ENCODE data around the gene EPHB1. TPM values are rescaled to one million over a fixed set of nuclear protein-coding genes. Genes with fewer than 3 reads are reported as not detected.

EPHB1 gene
- total RNA-seq, 2 donors from 2014 or later, result 2.3 to 21.2 TPM

DNA sequence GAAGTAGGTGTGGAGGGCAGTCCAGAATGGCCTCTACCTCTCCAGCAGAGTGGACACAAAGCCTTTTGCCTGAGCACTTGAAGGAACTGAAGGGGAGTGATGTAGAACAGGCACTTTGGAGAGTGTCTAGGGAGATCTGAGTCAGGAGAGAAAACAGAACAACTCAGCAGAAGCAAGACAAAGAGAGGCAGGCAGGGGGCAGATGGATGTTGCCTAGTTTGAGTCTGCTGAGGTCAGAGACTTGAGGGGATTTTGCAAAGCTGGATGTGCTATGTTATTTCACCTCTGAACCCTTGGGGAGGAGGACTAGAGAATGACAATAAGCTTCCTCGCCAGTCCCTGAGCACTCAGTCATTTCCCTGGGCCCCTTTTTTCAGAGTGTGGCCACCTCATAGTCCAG is 366.4 kb downstream of the EPHB1 start:
- WGBS, result 82% methylated on average over 1 of the region's 1 CpG
- no peak overlapping the region for H3K4me3 ChIP-seq
- DNase-seq (ENCODE audit: low spot score), result no peak

DNA sequence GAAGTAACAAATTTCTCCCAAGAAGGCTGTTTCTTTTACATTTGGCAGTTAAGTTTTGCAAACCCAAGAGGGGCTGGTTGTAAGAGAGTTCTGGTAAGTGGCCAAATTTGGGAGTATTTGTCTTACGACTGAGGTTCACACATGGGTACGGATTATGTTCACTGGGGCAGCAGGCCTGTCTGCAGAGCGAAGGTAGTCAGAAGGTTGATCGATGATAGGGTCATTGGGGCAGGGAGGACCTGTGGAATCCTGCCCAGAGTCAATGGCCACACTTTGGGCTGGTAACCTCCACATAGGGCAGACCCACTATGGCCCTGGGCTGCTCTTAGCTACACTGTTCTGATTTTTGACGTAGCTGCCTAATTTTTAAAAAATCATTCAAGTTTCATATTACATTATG is 368.6 kb downstream of the EPHB1 start:
- H3K9me3 ChIP-seq, result no peaks in the 10 kb centered on the region
- no peaks in the 10 kb centered on the region for H3K27me3 ChIP-seq (replicated peaks; ENCODE audit: insufficient read depth)
- 94% methylated on average over 5 of the region's 5 CpGs for WGBS
- intact Hi-C loops (cut with DNase I), result no loop called here
- no peaks in the 10 kb centered on the region for H3K4me1 ChIP-seq (replicated peaks)
- H3K27ac ChIP-seq, result no peak overlapping the region
- DNase-seq (ENCODE audit: low spot score), result no peak
- H3K36me3 ChIP-seq, result no peaks in the 10 kb centered on the region
- H3K4me3 ChIP-seq, result no peak overlapping the region
- TF ChIP-seq, protein P1, sequence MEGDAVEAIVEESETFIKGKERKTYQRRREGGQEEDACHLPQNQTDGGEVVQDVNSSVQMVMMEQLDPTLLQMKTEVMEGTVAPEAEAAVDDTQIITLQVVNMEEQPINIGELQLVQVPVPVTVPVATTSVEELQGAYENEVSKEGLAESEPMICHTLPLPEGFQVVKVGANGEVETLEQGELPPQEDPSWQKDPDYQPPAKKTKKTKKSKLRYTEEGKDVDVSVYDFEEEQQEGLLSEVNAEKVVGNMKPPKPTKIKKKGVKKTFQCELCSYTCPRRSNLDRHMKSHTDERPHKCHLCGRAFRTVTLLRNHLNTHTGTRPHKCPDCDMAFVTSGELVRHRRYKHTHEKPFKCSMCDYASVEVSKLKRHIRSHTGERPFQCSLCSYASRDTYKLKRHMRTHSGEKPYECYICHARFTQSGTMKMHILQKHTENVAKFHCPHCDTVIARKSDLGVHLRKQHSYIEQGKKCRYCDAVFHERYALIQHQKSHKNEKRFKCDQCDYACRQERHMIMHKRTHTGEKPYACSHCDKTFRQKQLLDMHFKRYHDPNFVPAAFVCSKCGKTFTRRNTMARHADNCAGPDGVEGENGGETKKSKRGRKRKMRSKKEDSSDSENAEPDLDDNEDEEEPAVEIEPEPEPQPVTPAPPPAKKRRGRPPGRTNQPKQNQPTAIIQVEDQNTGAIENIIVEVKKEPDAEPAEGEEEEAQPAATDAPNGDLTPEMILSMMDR (IDR thresholded peaks at IDR 0.05), result no peak
- TF ChIP-seq POLR2A (IDR thresholded peaks at IDR 0.05) (no peak), POLR2AphosphoS5 (IDR thresholded peaks at IDR 0.05) (no peak)

More for the DNA sequence above, 366.4 kb downstream of the EPHB1 start:
- Histone ChIP-seq H3K27me3 (replicated peaks; ENCODE audit: insufficient read depth) (no peaks in the 10 kb centered on the region), H3K36me3 (no peaks in the 10 kb centered on the region), H3K4me1 (replicated peaks) (no peaks in the 10 kb centered on the region), H3K27ac (no peak overlapping the region), H3K9me3 (no peaks in the 10 kb centered on the region)
- TF ChIP-seq, protein P1 (IDR thresholded peaks at IDR 0.05), result no peak
- TF ChIP-seq POLR2A (IDR thresholded peaks at IDR 0.05) (no peak), POLR2AphosphoS5 (IDR thresholded peaks at IDR 0.05) (no peak)
- intact Hi-C loops (cut with DNase I), result no loop called here

DNA sequence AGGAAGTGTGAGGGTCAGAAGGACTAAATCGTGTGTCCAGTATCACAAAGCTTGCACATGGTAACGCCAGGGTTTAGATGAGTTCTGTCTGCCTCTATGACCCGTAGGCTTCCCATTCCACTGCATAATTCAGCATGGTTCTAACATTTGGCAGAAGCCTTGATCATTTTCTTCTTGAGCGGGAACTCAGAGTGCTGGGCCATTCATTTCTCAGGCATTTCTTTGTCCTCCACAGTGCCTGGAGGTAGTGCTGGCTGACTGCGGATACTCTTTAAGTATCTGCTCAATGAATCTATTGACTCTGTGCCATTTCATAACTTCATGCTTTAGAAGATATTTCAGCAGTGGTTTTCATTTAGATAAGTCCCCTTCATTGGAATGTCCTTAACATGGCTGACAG is 370.2 kb downstream of the EPHB1 start:
- Histone ChIP-seq H3K27ac (no peak overlapping the region), H3K9me3 (no peaks in the 10 kb centered on the region), H3K27me3 (replicated peaks; ENCODE audit: insufficient read depth) (no peaks in the 10 kb centered on the region), H3K36me3 (no peaks in the 10 kb centered on the region), H3K4me1 (replicated peaks) (no peaks in the 10 kb centered on the region), H3K4me3 (no peak overlapping the region)
- no peak for TF ChIP-seq POLR2AphosphoS5 (IDR thresholded peaks at IDR 0.05)
- TF ChIP-seq, protein P1 (IDR thresholded peaks at IDR 0.05), result no peak
- WGBS, result 83% methylated on average over 5 of the region's 5 CpGs
- intact Hi-C loops (cut with DNase I), result no loop called here
- DNase-seq (ENCODE audit: low spot score), result no peak

DNA sequence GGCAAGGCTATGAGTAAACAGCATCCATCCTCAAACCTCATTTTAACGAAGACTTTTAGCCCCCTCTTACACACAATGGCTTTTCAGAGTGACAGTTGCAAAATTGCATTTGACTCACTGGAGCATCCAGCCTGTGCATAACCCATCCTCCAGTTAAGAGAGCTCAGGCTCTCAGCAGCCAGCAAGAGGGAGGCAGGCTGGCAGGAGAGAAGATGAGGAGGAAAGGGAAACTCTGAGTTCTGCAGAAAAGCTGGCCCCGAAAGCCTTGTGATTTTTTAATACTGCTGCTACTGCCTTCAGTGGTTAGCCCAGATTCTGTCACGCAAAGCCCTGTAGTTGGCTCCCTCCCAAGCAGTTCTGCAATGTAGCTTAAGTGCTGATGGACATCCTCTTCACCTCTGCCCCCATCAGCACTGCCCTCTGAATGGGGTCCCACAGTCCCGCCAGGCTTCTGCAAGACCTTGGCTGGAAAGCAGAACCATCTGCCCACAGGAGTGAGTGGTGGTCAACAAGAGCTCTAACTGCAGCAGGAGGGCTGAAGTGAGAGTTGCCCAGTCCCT is 371.3 kb downstream of the EPHB1 start:
- TF ChIP-seq, protein P1 (IDR thresholded peaks at IDR 0.05), result no peak
- TF ChIP-seq POLR2AphosphoS5 (IDR thresholded peaks at IDR 0.05) (no peak), POLR2A (IDR thresholded peaks at IDR 0.05) (no peak)
- Histone ChIP-seq H3K4me3 (no peak overlapping the region), H3K36me3 (no peaks in the 10 kb centered on the region), H3K27me3 (replicated peaks; ENCODE audit: insufficient read depth) (no peaks in the 10 kb centered on the region), H3K27ac (no peak overlapping the region), H3K4me1 (replicated peaks) (no peaks in the 10 kb centered on the region), H3K9me3 (no peaks in the 10 kb centered on the region)
- intact Hi-C loops (cut with DNase I), result no loop called here
- no peak for DNase-seq (ENCODE audit: low spot score)
- 82% methylated on average over 4 of the region's 4 CpGs for WGBS

DNA sequence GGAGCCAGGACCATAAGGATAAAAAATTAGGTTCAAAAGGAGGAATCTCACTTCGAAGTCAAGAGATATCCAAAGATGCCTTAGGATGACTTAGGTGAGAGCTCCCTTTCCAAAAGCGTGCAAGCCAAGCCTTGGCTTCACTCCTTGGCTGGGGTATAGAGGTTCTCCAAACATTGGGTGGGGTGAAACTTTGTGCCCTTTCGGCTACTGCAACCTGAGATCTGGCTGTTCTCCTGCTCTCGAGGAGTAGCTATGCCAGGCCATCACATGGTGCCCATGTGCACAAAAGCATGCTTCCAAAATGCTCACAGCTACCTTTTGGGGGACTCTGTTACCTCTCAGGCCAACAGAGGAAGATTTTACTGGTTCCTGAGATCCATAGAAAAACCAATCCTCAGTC is 373.8 kb downstream of the EPHB1 start:
- TF ChIP-seq POLR2AphosphoS5 (IDR thresholded peaks at IDR 0.05), result no peak
- no peak for TF ChIP-seq POLR2A (IDR thresholded peaks at IDR 0.05)
- TF ChIP-seq, protein P1 (IDR thresholded peaks at IDR 0.05), result no peak
- H3K4me3 ChIP-seq, result no peak overlapping the region
- DNase-seq (ENCODE audit: low spot score), result no peak
- H3K27ac ChIP-seq, result no peak overlapping the region
- H3K36me3 ChIP-seq, result no peaks in the 10 kb centered on the region
- no peaks in the 10 kb centered on the region for H3K9me3 ChIP-seq
- intact Hi-C loops (cut with DNase I), result no loop called here
- H3K27me3 ChIP-seq (replicated peaks; ENCODE audit: insufficient read depth), result no peaks in the 10 kb centered on the region
- H3K4me1 ChIP-seq (replicated peaks), result no peaks in the 10 kb centered on the region
- WGBS, result 84% methylated on average over 4 of the region's 4 CpGs
